B cell (primary cell): ENCODE measurements around the gene NCKIPSD. TPM values are rescaled to one million over a fixed set of nuclear protein-coding genes. Genes with fewer than 3 reads are reported as not detected.

Experiments
- ATAC-seq: fragments of 200-7000 bp; cut with Tn5 transposase; one replicate; pipeline ENCODE4 v1.10.0; 2021; ENCODE audit warnings: low read depth, mild to moderate bottlenecking, moderate number of reproducible peaks, moderate library complexity
- CTCF ChIA-PET: fragments of 350-600 bp; sonication (Branson Sonifier 250); formaldehyde crosslinking; loops from one replicate; lab custom pipeline; 2021; ENCODE audit warnings: antibody characterized with exemption, inconsistent platforms; lab: Charles Lee
- POLR2A ChIA-PET: fragments of 350-600 bp; sonication (Branson Sonifier 250); formaldehyde crosslinking; loops from one replicate; lab custom pipeline; 2021; ENCODE audit warnings: antibody characterized with exemption; lab: Charles Lee
- DNase-seq: peaks from one replicate; pipeline ENCODE4 v3.0.0; 2013
- H2AFZ ChIP-seq: 2 replicates; pipeline ENCODE4 v1.6.1; 2012; ENCODE audit warnings: mild to moderate bottlenecking, low read depth, low read length; ENCODE audit not compliant: insufficient read depth, poor library complexity, severe bottlenecking
- H3K27ac ChIP-seq, 2 donors: 1 replicate in 1 of 2; 2 replicates in 1 of 2; pipeline ENCODE4 v1.5.1; 2012 to 2013; ENCODE audit warnings: low read length in 2 of 2, mild to moderate bottlenecking in 2 of 2, moderate library complexity in 1 of 2
- H3K27me3 ChIP-seq, 4 experiments: fragments of 200-600 bp in 1 of 4; sonication (generic) in 1 of 4; replicated peaks in 1 of 4; 1 replicate in 2 of 4; 2 replicates in 2 of 4; pipeline versions ENCODE4 v1.6.1 to v1.7.0; 2013 to 2016; ENCODE audit warnings: low read length in 3 of 4, mild to moderate bottlenecking in 2 of 4, mixed read lengths in 1 of 4, moderate library complexity in 1 of 4; ENCODE audit not compliant: insufficient read depth in 4 of 4, control insufficient read depth in 3 of 4; ENCODE audit errors: control extremely low read depth in 1 of 4
- H3K36me3 ChIP-seq, 2 experiments: replicated peaks in 1 of 2; 1 replicate in 1 of 2; 2 replicates in 1 of 2; pipeline versions ENCODE4 v1.6.1 to v1.7.1; 2013; ENCODE audit warnings: low read length in 1 of 2; ENCODE audit not compliant: insufficient read depth in 2 of 2, control insufficient read depth in 1 of 2; ENCODE audit errors: control extremely low read depth in 1 of 2, extremely low read depth in 1 of 2
- H3K4me1 ChIP-seq, 2 donors: fragments of 200-600 bp in 1 of 2; sonication (generic) in 1 of 2; 1 replicate in 1 of 2; 2 replicates in 1 of 2; pipeline versions ENCODE4 v1.5.1 to v1.6.1; 2013 to 2017; ENCODE audit warnings: low read length in 2 of 2; ENCODE audit not compliant: control insufficient read depth in 2 of 2, insufficient read depth in 2 of 2
- H3K4me2 ChIP-seq: replicated peaks from 2 replicates; pipeline ENCODE3; 2012; ENCODE audit warnings: mild to moderate bottlenecking, low read depth, low read length; ENCODE audit not compliant: poor library complexity, severe bottlenecking
- H3K4me3 ChIP-seq, 5 experiments: fragments of 200-600 bp in 1 of 5; sonication (generic) in 1 of 5; 1 replicate in 3 of 5; 2 replicates in 2 of 5; pipeline versions ENCODE4 v1.5.1 to v1.7.0; 2011 to 2016; ENCODE audit warnings: low read length in 4 of 5, mild to moderate bottlenecking in 4 of 5, low read depth in 2 of 5, control low read depth in 1 of 5, moderate library complexity in 1 of 5; ENCODE audit not compliant: insufficient read depth in 1 of 5; ENCODE audit errors: control extremely low read depth in 1 of 5, extremely low read depth in 1 of 5
- H3K79me2 ChIP-seq: fragments of 200-600 bp; sonication (generic); one replicate; pipeline ENCODE4 v1.6.0; 2016; ENCODE audit warnings: low read length; ENCODE audit not compliant: control insufficient read depth, insufficient read depth
- H3K9ac ChIP-seq: fragments of 200-600 bp; sonication (generic); 2 replicates; pipeline ENCODE4 v1.6.1; 2017; ENCODE audit warnings: mild to moderate bottlenecking, low read length, moderate library complexity
- H3K9me3 ChIP-seq, 3 donors: one replicate each; pipeline versions ENCODE4 v1.6.1 to v1.7.1; 2013; ENCODE audit warnings: low read length in 2 of 3; ENCODE audit not compliant: control insufficient read depth in 2 of 3, insufficient read depth in 1 of 3; ENCODE audit errors: control extremely low read depth in 1 of 3
- H4K20me1 ChIP-seq: 2 replicates; pipeline ENCODE4 v1.6.0; 2012; ENCODE audit warnings: mild to moderate bottlenecking, low read length; ENCODE audit not compliant: insufficient read depth, control insufficient read depth, poor library complexity, severe bottlenecking
- H3K27ac Mint-ChIP-seq: one replicate; pipeline ENCODE4 v1.8.0; 2021; ENCODE audit warnings: mixed read lengths
- H3K27me3 Mint-ChIP-seq: one replicate; pipeline ENCODE4 v1.8.0; 2021; ENCODE audit warnings: mixed read lengths
- H3K4me1 Mint-ChIP-seq: one replicate; pipeline ENCODE4 v1.8.0; 2021; ENCODE audit warnings: mixed read lengths
- H3K4me3 Mint-ChIP-seq: one replicate; pipeline ENCODE4 v1.8.0; 2021; ENCODE audit warnings: mixed read lengths
- H3K9me3 Mint-ChIP-seq: one replicate; pipeline ENCODE4 v1.8.0; 2022; ENCODE audit warnings: mixed read lengths; ENCODE audit not compliant: insufficient read depth
- CTCF ChIP-seq: fragments of 200-600 bp; IDR thresholded peaks from one replicate; pipeline ENCODE4 v1.8.0; 2022; ENCODE audit warnings: antibody characterized with exemption, mild to moderate bottlenecking
- EZH2 ChIP-seq: IDR thresholded peaks from 2 replicates; pipeline ENCODE4 v1.6.1; 2012; ENCODE audit warnings: borderline replicate concordance, low read depth, mild to moderate bottlenecking, moderate library complexity, low read length; ENCODE audit not compliant: insufficient read depth, poor library complexity, severe bottlenecking
- WGBS: methylation state at CpG from one replicate; pipeline ENCODE4 v1.1.5; 2013; ENCODE audit warnings: missing lambda C conversion rate; ENCODE audit not compliant: insufficient coverage; 5-methylcytosine and 5-hydroxymethylcytosine counted together
- intact Hi-C: fragments of 100-400 bp; cut with micrococcal nuclease; formaldehyde crosslinking; loops from one replicate; pipeline ENCODE4 v1.10.0; 2022
- polyA plus RNA-seq: library from polyadenylated mRNA; depleted of rRNA; stranded (reverse); fragments of >200 nt; gene quantifications from 2 replicates; pipeline ENCODE4 v1.2.3, GENCODE V29; 2012
- total RNA-seq, 2 donors: library from RNA; stranded (reverse); fragments of 120-200 nt in 1 of 2; gene quantifications; 1 replicate in 1 of 2; 2 replicates in 1 of 2; pipeline versions ENCODE4 v1.2.3 to v1.2.4, GENCODE V29; 2013 to 2022

NCKIPSD gene
- total and polyA plus RNA-seq, 2 donors (not counting 1 experiment from before 2014, with no cell fraction given) = 19.1 to 24.6 TPM

- Mint-ChIP-seq H3K9me3 (no peaks in the 10 kb centered on the region), H3K4me3 (no peak overlapping the region), H3K4me1 (peaks cover 15% of the 10 kb centered on the region), H3K27ac (no peak overlapping the region), H3K27me3 (no peaks in the 10 kb centered on the region)
- Histone ChIP-seq H3K79me2 (peaks cover 73% of the 10 kb centered on the region), H3K9me3 (no peaks in the 10 kb centered on the region), H3K36me3 (peaks cover 25 to 68% of the 10 kb centered on the region in 2 experiments), H3K4me1 (no peaks in the 10 kb centered on the region), H3K9ac (no peak overlapping the region), H4K20me1 (peaks cover 90% of the 10 kb centered on the region), H3K4me2 (no peak overlapping the region), H3K27me3 (no peaks in the 10 kb centered on the region), H3K4me3 (no peak overlapping the region), H2AFZ (no peak overlapping the region), H3K27ac (no peak overlapping the region)
- intact Hi-C loops = no loop called here
- POLR2A ChIA-PET = interaction anchor here (0.6 kb wide), 1 partner anchor 20 kb away, joined by 7 read pairs; the partner anchor contains the start of gene IP6K2
- CTCF ChIA-PET = interaction anchor here (0.5 to 1.4 kb wide), 2 partner anchors 14 to 685 kb away, joined by 3 to 4 read pairs; no protein-coding TSS in a partner anchor
- TF ChIP-seq EZH2 = no peak
- TF ChIP-seq CTCF = no peak
- ATAC-seq = no peak
- no peak for DNase-seq
Observed at GRCh38 chr3:48696601-48697000, 10.9 kb upstream of the NCKIPSD start.

GRCh38 chr3:48696156-48696555 is 10.4 kb upstream of the NCKIPSD start:
- Histone ChIP-seq H3K9ac (no peak overlapping the region), H3K4me2 (no peak overlapping the region), H3K27me3 (no peaks in the 10 kb centered on the region), H3K4me1 (no peaks in the 10 kb centered on the region), H3K79me2 (peaks cover 68% of the 10 kb centered on the region), H2AFZ (no peak overlapping the region), H3K9me3 (no peaks in the 10 kb centered on the region), H3K27ac (no peak overlapping the region), H3K4me3 (no peak overlapping the region), H4K20me1 (peaks cover 88% of the 10 kb centered on the region), H3K36me3 (peaks cover 25 to 72% of the 10 kb centered on the region in 2 experiments)
- Mint-ChIP-seq H3K4me3 (no peak overlapping the region), H3K27me3 (no peaks in the 10 kb centered on the region), H3K27ac (no peak overlapping the region), H3K4me1 (peaks cover 15% of the 10 kb centered on the region), H3K9me3 (no peaks in the 10 kb centered on the region)
- no peak for DNase-seq
- 97% methylated on average over 2 of the region's 5 CpGs for WGBS
- TF ChIP-seq EZH2 (no peak), CTCF (no peak)
- POLR2A ChIA-PET = no interaction called here
- CTCF ChIA-PET = interaction anchor here (0.5 to 1.4 kb wide), 2 partner anchors 14 to 686 kb away, joined by 3 to 4 read pairs; no protein-coding TSS in a partner anchor
- intact Hi-C loops = no loop called here
- no peak for ATAC-seq
